HepG2 (cell line): Measurements from ENCODE around the gene BHLHE23. TPM values are rescaled to one million over a fixed set of nuclear protein-coding genes. Genes with fewer than 3 reads are reported as not detected.
A peak's percentile ranks its signal among the peaks of the same experiment; 100 is the strongest.

ENCODE experiments used
- ATAC-seq: fragments of 200-7000 bp; cut with Tn5 transposase; 3 replicates; pipeline ENCODE4 v1.9.1; 2020; ENCODE audit warnings: mild to moderate bottlenecking, moderate library complexity
- BruUV-seq: library from RNA; stranded (reverse); fragments of 400-500 nt; replicated peaks from 2 replicates; lab custom pipeline; 2021; lab: Mats Ljungman, UMichigan
- CTCF ChIA-PET: fragments of 300-600 bp; formaldehyde crosslinking; extraction: SDS; loops from one replicate; lab custom pipeline; 2021; ENCODE audit warnings: low total read pairs, inconsistent platforms, low intra/inter-chr PET ratio; lab: Yijun Ruan, JAX
- POLR2A ChIA-PET: fragments of 350-600 bp; sonication (Branson Sonifier 250); formaldehyde crosslinking; loops from one replicate; lab custom pipeline; 2020; ENCODE audit warnings: antibody characterized with exemption, inconsistent platforms; lab: Yijun Ruan, JAX
- DNase-seq: peaks from one replicate; pipeline ENCODE4 v3.0.0-alpha.2; 2015; ENCODE audit warnings: low spot score
- FAIRE-seq: peaks from 3 replicates; lab custom pipeline; 2011; peaks lifted over from hg19 to GRCh38; lab: Jason Lieb, UNC
- H2AFZ ChIP-seq: one replicate; pipeline ENCODE4 v1.6.1; 2011; ENCODE audit warnings: low read length, inconsistent platforms
- H3K27ac ChIP-seq: fragments of 300-600 bp; 3 replicates; pipeline ENCODE4 v1.8.0; 2011; ENCODE audit warnings: mixed run types, mild to moderate bottlenecking, mixed read lengths, low read length, inconsistent platforms; ENCODE audit not compliant: insufficient read depth; ENCODE audit errors: extremely low read length
- H3K27me3 ChIP-seq, 2 experiments: fragments of 200-600 bp in 1 of 2; 2 replicates in 1 of 2; 3 replicates in 1 of 2; pipeline versions ENCODE4 v1.6.0 to v1.8.0; 2011; ENCODE audit warnings: low read length in 2 of 2, mild to moderate bottlenecking in 2 of 2, moderate library complexity in 2 of 2, inconsistent platforms in 1 of 2; ENCODE audit not compliant: insufficient read depth in 2 of 2, control insufficient read depth in 1 of 2
- H3K36me3 ChIP-seq, 2 experiments: fragments of 200-600 bp in 1 of 2; replicated peaks in 1 of 2; 2 replicates in 1 of 2; 3 replicates in 1 of 2; pipeline versions ENCODE4 v1.5.1 to v1.8.0; 2011; ENCODE audit warnings: low read length in 2 of 2, inconsistent platforms in 1 of 2; ENCODE audit not compliant: insufficient read depth in 2 of 2, control insufficient read depth in 1 of 2
- H3K4me1 ChIP-seq: 2 replicates; pipeline ENCODE4 v1.5.1; 2012; ENCODE audit warnings: low read length, inconsistent platforms; ENCODE audit not compliant: insufficient read depth
- H3K4me2 ChIP-seq: 2 replicates; pipeline ENCODE4 v1.6.0; 2011; ENCODE audit warnings: low read depth, low read length, inconsistent platforms
- H3K4me3 ChIP-seq, 3 experiments: fragments of 200-600 bp in 1 of 3; sonication (generic), shearing (Covaris generic) in 1 of 3; replicated peaks in 1 of 3; 2 replicates each; pipeline ENCODE4 v1.5.1; 2011 to 2016; ENCODE audit warnings: low read length in 3 of 3, inconsistent platforms in 2 of 3, low read depth in 2 of 3, mild to moderate bottlenecking in 2 of 3, control low read depth in 1 of 3, mixed read lengths in 1 of 3; ENCODE audit not compliant: insufficient read depth in 1 of 3
- H3K79me2 ChIP-seq: one replicate; pipeline ENCODE4 v1.6.1; 2011; ENCODE audit warnings: low read length, inconsistent platforms; ENCODE audit not compliant: insufficient read depth
- H3K9ac ChIP-seq: 2 replicates; pipeline ENCODE4 v1.6.0; 2011; ENCODE audit warnings: mild to moderate bottlenecking, low read depth, low read length, inconsistent platforms; ENCODE audit not compliant: insufficient read depth
- H3K9me3 ChIP-seq: 2 replicates; pipeline ENCODE4 v1.5.1; 2012; ENCODE audit warnings: mild to moderate bottlenecking, low read length
- H4K20me1 ChIP-seq: 2 replicates; pipeline ENCODE4 v1.6.0; 2011; ENCODE audit warnings: inconsistent platforms, mild to moderate bottlenecking, low read length, moderate library complexity; ENCODE audit not compliant: insufficient read depth
- FOXM1 ChIP-seq: sonication (generic); formaldehyde crosslinking; IDR thresholded peaks from 2 replicates; pipeline ENCODE4 v1.5.0; 2020; ENCODE audit warnings: missing genetic modification reagents
- FOXP4 ChIP-seq: sonication (generic); formaldehyde crosslinking; IDR thresholded peaks from 2 replicates; pipeline ENCODE4 v1.4.0; 2020; ENCODE audit warnings: missing genetic modification reagents
- MATR3 ChIP-seq: sonication (generic); formaldehyde crosslinking; IDR thresholded peaks from 2 replicates; pipeline ENCODE4 v1.4.0; 2020; ENCODE audit warnings: missing genetic modification reagents
- NR2F6 ChIP-seq, 2 experiments: IDR thresholded peaks; 2 replicates each; pipeline ENCODE4 v1.6.1; 2016; ENCODE audit warnings: antibody characterized with exemption in 1 of 2, mild to moderate bottlenecking in 1 of 2
- NR3C1 ChIP-seq: sonication (generic); formaldehyde crosslinking; IDR thresholded peaks from 2 replicates; pipeline ENCODE4 v1.4.0; 2020; ENCODE audit warnings: missing genetic modification reagents
- PHF8 ChIP-seq: sonication (generic); formaldehyde crosslinking; IDR thresholded peaks from 2 replicates; pipeline ENCODE4 v1.5.0; 2020; ENCODE audit warnings: missing genetic modification reagents
- RAD51 ChIP-seq: fragments of 450-650 bp; IDR thresholded peaks from 2 replicates; pipeline ENCODE4 v1.6.1; 2016; ENCODE audit warnings: borderline replicate concordance
- RBFOX2 ChIP-seq: fragments of 200-400 bp; formaldehyde crosslinking; IDR thresholded peaks from 2 replicates; pipeline ENCODE4 v1.6.1; 2017; ENCODE audit warnings: low read depth, mild to moderate bottlenecking, low read length
- RFX1 ChIP-seq: fragments of 450-650 bp; IDR thresholded peaks from 2 replicates; pipeline ENCODE4 v1.6.1; 2017
- YEATS4 ChIP-seq: sonication (generic); formaldehyde crosslinking; IDR thresholded peaks from 2 replicates; pipeline ENCODE4 v1.4.0; 2020; ENCODE audit warnings: missing genetic modification reagents, borderline replicate concordance
- ZFX ChIP-seq: sonication (generic); formaldehyde crosslinking; IDR thresholded peaks from 2 replicates; pipeline ENCODE4 v1.4.0; 2020; ENCODE audit warnings: mild to moderate bottlenecking, low read depth, missing genetic modification reagents, moderate library complexity
- ZNF225 ChIP-seq: sonication (generic); formaldehyde crosslinking; IDR thresholded peaks from 2 replicates; pipeline ENCODE4 v1.4.0; 2020; ENCODE audit warnings: mild to moderate bottlenecking, missing genetic modification reagents
- ZNF605 ChIP-seq: sonication (generic); formaldehyde crosslinking; IDR thresholded peaks from 2 replicates; pipeline ENCODE4 v1.8.0; 2022; ENCODE audit warnings: mild to moderate bottlenecking, missing genetic modification reagents
- ZNF777 ChIP-seq: sonication (generic); formaldehyde crosslinking; IDR thresholded peaks from 2 replicates; pipeline ENCODE4 v1.4.0; 2020; ENCODE audit warnings: missing genetic modification reagents
- ZSCAN21 ChIP-seq: sonication (generic); formaldehyde crosslinking; IDR thresholded peaks from 2 replicates; pipeline ENCODE4 v1.8.0; 2022; ENCODE audit warnings: mild to moderate bottlenecking, missing genetic modification reagents, moderate library complexity, borderline replicate concordance
- ZSCAN22 ChIP-seq: sonication (generic); formaldehyde crosslinking; IDR thresholded peaks from 2 replicates; pipeline ENCODE4 v1.4.0; 2020; ENCODE audit warnings: mild to moderate bottlenecking, missing genetic modification reagents
- WGBS: methylation state at CpG from one replicate; pipeline ENCODE4 v1.1.6; 2017; ENCODE audit warnings: low lambda C conversion rate; 5-methylcytosine and 5-hydroxymethylcytosine counted together
- in situ Hi-C: cut with HindIII; loops from 2 replicates; pipeline ENCODE4 v1.10.0; 2017; ENCODE audit warnings: low pct_unique_long_range_greater_than_20kb; ENCODE audit not compliant: extremely low pct_ligation_motif_present
- intact Hi-C: fragments of 100-400 bp; cut with micrococcal nuclease; formaldehyde crosslinking; loops from one replicate; pipeline ENCODE4 v1.10.0; 2022; ENCODE audit not compliant: unreplicated experiment
- polyA plus RNA-seq, 8 experiments: library from polyadenylated mRNA; depleted of rRNA in 3 of 8; stranded (reverse) in 7 of 8; unstranded in 1 of 8; fragments of >200 nt; fragmentation: Illumina TruSeq in 4 of 8; extraction: Trizol in 4 of 8; gene quantifications; 2 replicates each; pipeline versions ENCODE4 v1.2.1 to v1.2.3, GENCODE V29; 2011 to 2016; ENCODE audit warnings: low read depth in 4 of 8, missing spikeins in 1 of 8, mixed read lengths in 1 of 8; ENCODE audit not compliant: insufficient read depth in 1 of 8
- total RNA-seq, 5 experiments: library from RNA; depleted of rRNA; stranded (reverse); fragments of >200 nt; fragmentation: Illumina TruSeq; extraction: Trizol; gene quantifications; 2 replicates each; pipeline ENCODE4 v1.2.3, GENCODE V29; 2016; ENCODE audit warnings: low read depth in 1 of 5
- TF ChIP-seq, protein P1 (sequence below): sonication (generic); formaldehyde crosslinking; IDR thresholded peaks from 2 replicates; pipeline ENCODE4 v1.8.0; 2022; ENCODE audit warnings: mild to moderate bottlenecking, missing genetic modification reagents, borderline replicate concordance
- TF ChIP-seq, protein P2 (sequence below): IDR thresholded peaks from 2 replicates; pipeline ENCODE4 v1.6.1; 2016; ENCODE audit warnings: missing compliant biosample characterization, missing genetic modification reagents, borderline replicate concordance
- TF ChIP-seq, protein P3 (sequence below): sonication (generic); formaldehyde crosslinking; IDR thresholded peaks from 2 replicates; pipeline ENCODE4 v1.4.0; 2020; ENCODE audit warnings: missing genetic modification reagents

The BHLHE23 gene
- total and polyA plus RNA-seq, 2 of the 13 experiments (the other 11 are each of a cell fraction or from before 2014, with no cell fraction given), result not detected

DNA sequence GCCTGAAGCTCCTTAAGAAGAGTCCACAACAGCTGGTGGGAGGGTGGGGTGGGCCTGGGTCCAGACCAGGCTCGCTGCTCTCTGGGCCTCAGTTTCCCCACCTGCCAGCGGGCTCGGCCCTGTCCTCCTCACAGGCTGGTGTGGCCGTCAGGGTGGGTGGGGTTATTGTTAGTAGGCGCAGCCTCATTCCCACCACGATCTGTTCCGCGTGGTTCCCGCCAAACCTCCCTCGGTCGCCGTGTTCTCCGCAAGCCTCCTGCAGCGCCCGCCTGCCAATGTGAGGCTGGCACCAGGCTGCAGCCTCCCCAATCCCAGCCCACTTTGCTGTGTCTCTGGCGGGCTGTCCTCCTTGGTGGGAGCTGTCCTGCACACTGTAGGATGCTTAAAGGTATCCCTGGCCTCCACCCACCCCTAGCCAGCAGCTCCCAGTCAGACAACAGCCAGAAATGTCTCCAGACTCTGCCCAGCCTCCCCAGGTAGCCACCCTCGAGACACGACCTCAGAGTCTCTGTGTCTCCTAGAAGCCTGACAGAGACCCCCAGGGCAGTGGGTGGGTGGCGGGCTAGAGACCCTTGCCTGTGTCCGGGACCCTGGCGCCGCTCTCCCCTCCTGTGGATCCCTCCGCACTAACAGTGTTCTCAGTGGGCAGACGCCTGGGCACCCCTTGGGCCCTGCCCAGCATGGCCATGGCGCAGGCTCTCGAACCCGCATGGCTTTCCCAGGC, 39.0 kb downstream of the BHLHE23 start:
- no peak for DNase-seq
- intact Hi-C loops (no loop called here), in situ Hi-C loops (no loop called here)
- Histone ChIP-seq H3K9ac (no peak overlapping the region), H3K4me1 (peaks cover 40% of the 10 kb centered on the region), H3K27me3 (peaks cover 7 to 18% of the 10 kb centered on the region in 2 experiments; a peak in 4 of 5 replicates), H3K27ac (peak overlapping the region; percentile 2), H3K9me3 (no peaks in the 10 kb centered on the region), H4K20me1 (peaks cover 49% of the 10 kb centered on the region; the same call in 1 of the 2 replicates), H3K4me2 (no peak overlapping the region), H3K36me3 (peaks cover 39% of the 10 kb centered on the region in 2 experiments), H2AFZ (no peak overlapping the region), H3K79me2 (no peaks in the 10 kb centered on the region), H3K4me3 (no peak overlapping the region)
- BruUV-seq, result TSS peak; percentile 28
- POLR2A ChIA-PET, result interaction anchor here (0.7 to 1.0 kb wide), 2 partner anchors 20 to 33 kb away, joined by 3 read pairs; no protein-coding TSS in a partner anchor
- CTCF ChIA-PET, result no interaction called here
- FAIRE-seq, result no peak
- 94% methylated on average over 27 of the region's 27 CpGs for WGBS
- no peak for ATAC-seq
- TF ChIP-seq, protein P1, sequence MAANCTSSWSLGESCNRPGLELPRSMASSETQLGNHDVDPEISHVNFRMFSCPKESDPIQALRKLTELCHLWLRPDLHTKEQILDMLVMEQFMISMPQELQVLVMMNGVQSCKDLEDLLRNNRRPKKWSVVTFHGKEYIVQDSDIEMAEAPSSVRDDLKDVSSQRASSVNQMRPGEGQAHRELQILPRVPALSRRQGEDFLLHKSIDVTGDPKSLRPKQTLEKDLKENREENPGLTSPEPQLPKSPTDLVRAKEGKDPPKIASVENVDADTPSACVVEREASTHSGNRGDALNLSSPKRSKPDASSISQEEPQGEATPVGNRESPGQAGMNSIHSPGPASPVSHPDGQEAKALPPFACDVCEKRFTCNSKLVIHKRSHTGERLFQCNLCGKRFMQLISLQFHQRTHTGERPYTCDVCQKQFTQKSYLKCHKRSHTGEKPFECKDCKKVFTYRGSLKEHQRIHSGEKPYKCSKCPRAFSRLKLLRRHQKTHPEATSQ (CRISPR knock-in tag), result no peak
- TF ChIP-seq FOXP4 (CRISPR knock-in tag) (0 out of 2 replicates have a peak, but pooled peaks have one; percentile 7), ZNF777 (CRISPR knock-in tag) (no peak), ZNF225 (CRISPR knock-in tag) (no peak), RBFOX2 (peak; percentile 84), NR2F6 (IDR thresholded peaks at IDR 0.05) (no peak), NR2F6 (CRISPR knock-in tag; IDR thresholded peaks at IDR 0.05) (no peak), RAD51 (no peak), ZSCAN21 (CRISPR knock-in tag) (0 out of 2 replicates have a peak, but pooled peaks have one; percentile 38), FOXM1 (CRISPR knock-in tag) (no peak), MATR3 (CRISPR knock-in tag) (no peak), RFX1 (no peak), NR3C1 (CRISPR knock-in tag) (no peak), YEATS4 (no peak), PHF8 (no peak), ZSCAN22 (CRISPR knock-in tag) (no peak), ZNF605 (0 out of 2 replicates have a peak, but pooled peaks have one; percentile 42), ZFX (CRISPR knock-in tag) (0 out of 2 replicates have a peak, but pooled peaks have one; percentile 13)
- TF ChIP-seq, protein P2, sequence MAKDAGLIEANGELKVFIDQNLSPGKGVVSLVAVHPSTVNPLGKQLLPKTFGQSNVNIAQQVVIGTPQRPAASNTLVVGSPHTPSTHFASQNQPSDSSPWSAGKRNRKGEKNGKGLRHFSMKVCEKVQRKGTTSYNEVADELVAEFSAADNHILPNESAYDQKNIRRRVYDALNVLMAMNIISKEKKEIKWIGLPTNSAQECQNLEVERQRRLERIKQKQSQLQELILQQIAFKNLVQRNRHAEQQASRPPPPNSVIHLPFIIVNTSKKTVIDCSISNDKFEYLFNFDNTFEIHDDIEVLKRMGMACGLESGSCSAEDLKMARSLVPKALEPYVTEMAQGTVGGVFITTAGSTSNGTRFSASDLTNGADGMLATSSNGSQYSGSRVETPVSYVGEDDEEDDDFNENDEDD (CRISPR knock-in tag), result no peak
- TF ChIP-seq, protein P3, sequence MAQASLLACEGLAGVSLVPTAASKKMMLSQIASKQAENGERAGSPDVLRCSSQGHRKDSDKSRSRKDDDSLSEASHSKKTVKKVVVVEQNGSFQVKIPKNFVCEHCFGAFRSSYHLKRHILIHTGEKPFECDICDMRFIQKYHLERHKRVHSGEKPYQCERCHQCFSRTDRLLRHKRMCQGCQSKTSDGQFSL, result no peak
